ENCODE data around the gene ANKRD18A.

DNA sequence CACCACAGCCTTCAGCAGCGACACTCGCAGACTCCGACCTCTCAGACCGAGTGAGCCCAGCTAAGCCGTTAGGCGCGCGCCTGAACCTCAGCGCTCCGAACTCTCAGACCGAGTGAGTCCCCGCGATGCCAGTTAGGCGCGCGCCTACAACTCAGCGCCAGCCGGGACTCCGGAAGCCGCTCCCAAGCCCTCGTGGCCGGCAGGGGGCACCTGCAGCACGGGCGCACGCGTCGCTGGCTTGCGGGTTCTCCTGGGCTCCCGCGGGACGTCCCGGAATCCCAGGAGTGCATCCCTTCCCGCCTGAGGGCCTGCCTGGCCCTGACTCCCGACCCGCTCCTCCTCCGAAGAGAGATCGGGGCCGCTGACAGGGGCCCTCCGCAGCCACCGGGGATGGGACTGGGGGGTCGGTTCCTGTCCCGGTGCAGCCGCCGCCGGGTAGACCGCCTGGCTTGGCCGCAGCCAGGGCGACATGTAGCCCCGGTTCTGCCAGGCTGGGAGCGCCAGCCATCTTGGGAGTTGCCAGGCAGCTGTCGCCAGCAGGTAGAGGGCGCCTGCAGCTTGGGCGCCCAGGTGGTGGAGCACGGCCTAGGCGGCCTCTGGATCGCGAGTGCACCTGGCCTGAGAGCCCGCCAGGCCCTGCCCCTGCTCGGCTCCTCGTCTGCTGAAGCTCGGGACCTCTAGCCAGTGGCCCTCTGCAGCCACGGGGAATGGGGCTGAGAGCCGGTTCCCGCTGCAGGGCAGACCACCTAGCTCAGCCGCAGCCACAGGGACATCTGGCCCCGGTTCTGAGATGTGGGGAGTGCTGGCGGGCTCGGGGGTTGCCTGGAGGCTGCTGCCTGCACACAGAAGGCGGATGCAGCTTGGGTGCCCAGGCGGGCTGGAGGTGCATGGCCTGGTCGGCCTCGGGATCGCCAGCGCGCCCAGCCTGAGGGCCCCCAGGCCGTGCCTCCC is at the start of gene ANKRD18A:
- TF ChIP-seq EZH2 (IDR thresholded peaks at IDR 0.05; ENCODE audit: insufficient read depth, poor library complexity, severe bottlenecking), result no peak
- no peak for TF ChIP-seq EZH2phosphoT487 (IDR thresholded peaks at IDR 0.05; ENCODE audit: insufficient read depth, low read depth)
